NB4 (cell line): ENCODE data around the gene MAPK11.

Source experiments
- DNase-seq: peaks from one replicate; pipeline ENCODE4 v3.0.0; 2010; ENCODE audit warnings: low read depth
- H3K4me3 ChIP-seq: one replicate; pipeline ENCODE4 v1.5.1; 2011; ENCODE audit warnings: mild to moderate bottlenecking, low read depth, low read length, moderate library complexity
- CTCF ChIP-seq: IDR thresholded peaks from one replicate; pipeline ENCODE4 v1.5.1; 2012; ENCODE audit warnings: low read depth, low read length
- MAX ChIP-seq: IDR thresholded peaks from 2 replicates; pipeline ENCODE4 v1.6.1; 2011; ENCODE audit warnings: low read depth, low read length
- MYC ChIP-seq: IDR thresholded peaks from 2 replicates; pipeline ENCODE4 v1.6.1; 2011; ENCODE audit warnings: low read depth, low read length
- POLR2A ChIP-seq: IDR thresholded peaks from 2 replicates; pipeline ENCODE4 v1.6.1; 2011; ENCODE audit warnings: mild to moderate bottlenecking; ENCODE audit not compliant: insufficient read length; ENCODE audit errors: extremely low read depth

MAPK11 gene

DNA sequence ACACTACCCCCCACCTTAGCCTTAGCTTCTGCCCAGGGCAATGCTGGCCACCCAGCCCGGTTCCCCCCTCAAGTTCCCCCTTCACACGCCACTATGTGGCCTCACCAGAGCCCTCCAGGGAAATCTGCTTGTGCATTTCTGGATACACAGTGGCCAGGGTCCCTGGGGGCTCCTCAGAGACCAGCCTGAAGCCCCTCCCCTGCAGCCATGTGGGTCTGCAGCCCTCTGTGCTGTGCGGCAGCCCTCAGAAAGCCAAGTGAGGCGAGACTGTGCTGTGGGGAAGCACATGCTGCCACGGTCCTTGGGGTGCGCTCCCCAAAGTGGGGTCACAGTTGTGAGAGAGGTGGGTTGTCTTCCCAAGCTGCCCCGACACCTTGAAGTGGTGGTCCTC is 39.4 kb upstream of the MAPK11 start:
- H3K4me3 ChIP-seq, result no peak overlapping the region
- no peak for TF ChIP-seq MYC
- TF ChIP-seq POLR2A, result no peak
- TF ChIP-seq CTCF, result no peak
- peak; percentile 83 for DNase-seq

GRCh38 chr22:50308986-50309600 is 38.9 kb upstream of the MAPK11 start:
- DNase-seq, result peak; percentile 68
- no peak overlapping the region for H3K4me3 ChIP-seq
- TF ChIP-seq MAX (no peak), CTCF (no peak), MYC (no peak), POLR2A (no peak)

- TF ChIP-seq MAX (no peak), POLR2A (no peak), MYC (no peak), CTCF (no peak)
- peak; percentile 93 for DNase-seq
- no peak overlapping the region for H3K4me3 ChIP-seq
These were observed 38.4 kb upstream of the MAPK11 start for GRCh38 chr22:50308597-50308935.

DNA sequence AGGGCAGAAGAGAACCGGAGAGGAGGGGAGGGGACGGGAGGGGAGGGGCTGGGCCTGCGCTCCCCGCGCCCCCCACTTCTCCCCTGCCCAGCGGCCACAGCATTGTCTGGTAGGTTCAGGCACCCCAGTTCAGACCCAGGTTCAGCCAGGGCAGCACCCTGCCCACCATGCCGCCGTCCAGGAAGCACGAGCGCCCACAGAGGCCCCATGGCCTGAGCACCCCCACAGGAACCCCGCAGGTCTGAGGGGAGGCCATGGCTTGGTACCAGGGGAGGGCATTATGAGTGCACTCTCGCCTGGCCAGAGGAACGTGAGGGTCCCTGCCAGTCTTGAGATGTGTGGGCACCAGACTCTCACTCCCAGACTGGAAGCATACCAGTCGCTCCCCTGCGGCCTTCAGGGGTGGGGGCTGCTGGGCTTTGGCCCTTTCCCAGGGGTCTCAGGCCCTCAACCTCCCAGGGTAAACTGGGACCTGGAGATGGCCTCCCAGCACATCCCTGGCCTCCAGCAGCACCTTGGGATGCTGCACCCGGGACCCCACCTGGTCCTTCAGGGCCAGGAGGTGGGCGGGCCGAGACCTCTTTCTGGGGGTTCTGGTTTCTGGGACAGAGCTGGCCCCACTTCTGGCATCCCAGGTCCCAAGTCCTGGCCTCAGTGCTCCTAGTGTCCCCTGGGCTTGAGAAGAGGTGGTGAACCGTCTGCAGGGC is 37.9 kb upstream of the MAPK11 start:
- no peak for TF ChIP-seq MAX
- no peak for TF ChIP-seq POLR2A
- no peak for TF ChIP-seq CTCF
- no peak for TF ChIP-seq MYC
- peak; percentile 36 for DNase-seq

DNA sequence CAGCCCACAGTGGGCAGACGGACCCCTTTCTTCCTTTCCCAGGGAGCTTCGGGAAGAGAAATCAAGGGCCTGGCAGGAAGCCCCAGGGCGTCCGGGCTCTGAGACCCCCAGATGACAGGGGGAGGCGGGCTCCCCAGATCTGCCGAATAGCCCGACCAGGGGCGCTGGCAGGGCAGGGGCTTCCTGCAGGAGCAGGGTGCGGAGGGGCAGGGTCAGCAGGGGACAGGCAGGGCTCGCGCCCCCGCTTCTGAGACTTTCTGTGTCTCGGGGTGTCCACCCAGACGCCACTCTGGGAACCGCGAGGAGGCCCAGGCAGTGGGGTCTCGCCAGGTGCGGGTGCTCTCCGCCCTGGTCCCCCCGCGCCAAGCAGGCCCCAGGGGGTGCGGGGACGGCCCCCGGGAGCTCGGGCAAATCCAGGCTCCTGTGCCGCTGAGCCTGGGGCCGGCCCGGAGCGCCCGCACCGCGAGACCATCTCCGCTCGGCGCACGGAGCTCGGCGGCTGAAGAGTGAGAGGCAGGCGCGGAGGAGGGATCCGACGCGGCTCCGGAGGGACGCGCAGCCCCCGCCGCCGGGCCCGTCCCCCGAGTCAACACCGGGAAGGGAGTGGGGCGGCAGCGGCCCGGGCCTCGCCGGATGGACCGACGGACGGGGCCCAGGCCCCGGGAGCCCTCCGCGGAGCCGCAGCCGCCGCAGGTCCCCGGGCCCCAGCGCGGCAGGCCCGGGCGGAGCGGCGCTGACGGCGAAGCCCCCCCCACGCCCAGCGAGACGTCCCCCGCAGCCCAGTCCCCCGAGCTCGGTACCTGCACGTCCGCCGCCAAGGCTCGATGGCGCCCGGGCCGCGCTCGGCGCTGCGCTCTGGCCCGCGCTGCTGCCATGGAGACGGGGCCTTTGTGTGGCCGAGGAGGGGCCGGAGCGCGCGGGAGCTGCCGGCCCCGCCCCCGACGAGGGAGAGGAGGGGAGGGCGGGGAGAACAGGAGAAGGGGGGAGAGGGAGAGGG is 36.9 kb upstream of the MAPK11 start, which contains the start of gene PLXNB2:
PLXNB2 (minus strand) TSS at position 894 of the 997 bp plus-strand sequence. CDS start 17,062 bp downstream, outside the sequence.
- TF ChIP-seq MYC, result no peak
- no peak for TF ChIP-seq MAX
- no peak for TF ChIP-seq POLR2A
- TF ChIP-seq CTCF, result no peak
- peak within 1 kb of the TSS; percentile 57 for H3K4me3 ChIP-seq
- peak; percentile 84 for DNase-seq

More for the DNA sequence above, 37.9 kb upstream of the MAPK11 start:
- no peak overlapping the region for H3K4me3 ChIP-seq
